GM12878 (cell line): Measurements from ENCODE around the gene TEX54. TPM values are rescaled to one million over a fixed set of nuclear protein-coding genes. Genes with fewer than 3 reads are reported as not detected.
A peak's percentile ranks its signal among the peaks of the same experiment; 100 is the strongest.

ENCODE experiments used
- ATF2 ChIP-seq: IDR thresholded peaks from 2 replicates; pipeline ENCODE4 v1.6.1; 2012; ENCODE audit warnings: low read length, inconsistent platforms
- BHLHE40 ChIP-seq, 2 experiments: fragments of 450-650 bp in 1 of 2; IDR thresholded peaks; 2 replicates each; pipeline ENCODE4 v1.6.1; 2011 to 2017; ENCODE audit warnings: low read depth in 2 of 2, borderline replicate concordance in 1 of 2, improper control_type of control experiment in 1 of 2, low read length in 1 of 2, mild to moderate bottlenecking in 1 of 2
- CBX5 ChIP-seq: sonication (generic); IDR thresholded peaks from 2 replicates; pipeline ENCODE4 v1.6.1; 2016; ENCODE audit warnings: low read depth, moderate library complexity, mild to moderate bottlenecking, inconsistent platforms
- KAT2A ChIP-seq: conservative IDR thresholded peaks from 2 replicates; pipeline ENCODE4 v1.6.1; 2011; ENCODE audit warnings: low read depth, low read length; ENCODE audit not compliant: control insufficient read depth
- MYB ChIP-seq: fragments of 150-350 bp; IDR thresholded peaks from 2 replicates; pipeline ENCODE4 v1.6.1; 2014; ENCODE audit warnings: mild to moderate bottlenecking, low read depth, low read length, borderline replicate concordance
- SKIL ChIP-seq: fragments of 450-650 bp; IDR thresholded peaks from 2 replicates; pipeline ENCODE4 v1.6.1; 2017; ENCODE audit warnings: mild to moderate bottlenecking, low read depth, inconsistent platforms; ENCODE audit not compliant: poor library complexity, severe bottlenecking
- SRF ChIP-seq, 2 experiments: IDR thresholded peaks; 2 replicates each; pipeline ENCODE4 v1.6.1; 2011; ENCODE audit warnings: low read depth in 2 of 2, low read length in 2 of 2, mild to moderate bottlenecking in 1 of 2, moderate library complexity in 1 of 2
- TCF7 ChIP-seq: IDR thresholded peaks from 2 replicates; pipeline ENCODE4 v1.6.1; 2014; ENCODE audit warnings: antibody characterized with exemption, borderline replicate concordance
- USF1 ChIP-seq: IDR thresholded peaks from 2 replicates; pipeline ENCODE4 v1.6.1; 2011; ENCODE audit warnings: borderline replicate concordance, low read depth, mild to moderate bottlenecking, moderate library complexity, mixed read lengths, low read length; ENCODE audit not compliant: insufficient read depth; ENCODE audit errors: extremely low read length
- ZBTB40 ChIP-seq: fragments of 450-650 bp; IDR thresholded peaks from 2 replicates; pipeline ENCODE4 v1.6.1; 2016; ENCODE audit warnings: mild to moderate bottlenecking, moderate library complexity, borderline replicate concordance
- polyA plus RNA-seq, 11 experiments: library from polyadenylated mRNA; depleted of rRNA in 4 of 11; unstranded in 6 of 11; stranded (reverse) in 5 of 11; fragments of >200 nt; fragmentation: Nextera tagmentation in 4 of 11; fragmentation: Illumina TruSeq in 1 of 11; extraction: Ambion mirVana in 4 of 11; extraction: Trizol in 1 of 11; gene quantifications; 1 replicate in 1 of 11; 2 replicates in 10 of 11; pipeline versions ENCODE4 v1.2.1 to v1.2.3, GENCODE V29; 2011 to 2016; ENCODE audit warnings: inconsistent platforms in 2 of 11, missing spikeins in 2 of 11, low read depth in 1 of 11
- total RNA-seq, 4 experiments: library from RNA; depleted of rRNA in 3 of 4; stranded (reverse); fragments of >200 nt in 3 of 4; fragmentation: Illumina TruSeq in 1 of 4; extraction: Trizol in 1 of 4; gene quantifications; 2 replicates each; pipeline versions ENCODE4 v1.2.1 to v1.2.3, GENCODE V29; 2013 to 2021

Gene TEX54
- total and polyA plus RNA-seq, 10 of the 15 experiments (the other 5 are each of a cell fraction or from before 2014, with no cell fraction given): 0.38 to 0.68 (median 0.51) TPM; not detected in 7

- TF ChIP-seq USF1: peak; percentile 56
- TF ChIP-seq SRF (IDR thresholded peaks at IDR 0.05; ENCODE audit: low read depth in 2 of 2, low read length in 2 of 2): 0 out of 4 replicates have a peak, but pooled peaks of 1 of the 2 experiments have one; percentile 22
- no peak for TF ChIP-seq KAT2A
- TF ChIP-seq TCF7: no peak
- no peak for TF ChIP-seq CBX5
- no peak for TF ChIP-seq MYB
- peak; percentile 17 for TF ChIP-seq SKIL
- no peak for TF ChIP-seq ZBTB40
- TF ChIP-seq ATF2: no peak
- TF ChIP-seq BHLHE40 (IDR thresholded peaks at IDR 0.05; ENCODE audit: borderline replicate concordance in 1 of 2, low read depth in 2 of 2, low read length in 1 of 2): peak; percentile 85 to 90
Observed at GRCh38 chr11:62881579-62882430, 49.2 kb upstream of the TEX54 start (continued).
